HG03064 (cell line): Measurements from ENCODE around the gene CD36.

ENCODE experiments used
- ATAC-seq: cut with Tn5 transposase; IDR thresholded peaks from one replicate; pipeline ENCODE4 v1.9.1; 2021; ENCODE audit warnings: low read depth; ENCODE audit not compliant: unreplicated experiment

CD36 gene

DNA sequence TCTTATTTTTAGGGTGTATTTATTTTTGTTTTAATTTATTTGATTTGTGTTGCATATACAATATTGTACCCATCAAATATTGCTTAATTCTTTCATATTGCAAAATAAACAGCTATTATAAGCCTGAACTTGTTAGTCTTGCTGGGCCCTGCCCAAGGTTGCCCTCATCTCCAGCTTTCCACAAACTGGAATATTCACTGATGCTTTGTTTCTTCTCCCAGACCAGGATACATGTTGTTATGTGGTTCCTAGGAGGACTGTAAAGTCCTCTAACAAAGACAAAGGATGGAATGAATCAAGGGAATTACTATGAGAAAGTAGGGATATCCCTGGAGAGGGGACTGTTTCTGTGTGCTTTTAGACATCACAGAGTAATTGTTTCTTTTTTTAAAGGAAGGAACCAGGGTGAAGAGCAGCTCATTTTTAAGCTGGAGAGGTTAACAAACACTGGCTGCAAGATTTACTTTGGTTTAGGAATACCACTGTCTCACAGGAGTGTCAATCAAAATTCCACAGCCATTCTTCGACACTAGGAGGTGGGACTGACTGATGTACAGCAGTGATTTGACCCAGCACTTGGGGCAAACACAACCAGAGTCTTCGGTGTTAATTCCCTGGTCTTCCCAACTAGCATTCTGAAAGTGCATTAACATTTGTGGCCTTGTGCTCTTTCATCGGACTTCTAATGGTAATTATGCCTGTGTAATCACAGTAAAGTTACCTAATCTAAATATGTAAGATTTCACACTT is 14.8 kb upstream of the CD36 start:
- no peak for ATAC-seq

GRCh38 chr7:80624763-80625162 is 13.7 kb upstream of the CD36 start:
- no peak for ATAC-seq

DNA sequence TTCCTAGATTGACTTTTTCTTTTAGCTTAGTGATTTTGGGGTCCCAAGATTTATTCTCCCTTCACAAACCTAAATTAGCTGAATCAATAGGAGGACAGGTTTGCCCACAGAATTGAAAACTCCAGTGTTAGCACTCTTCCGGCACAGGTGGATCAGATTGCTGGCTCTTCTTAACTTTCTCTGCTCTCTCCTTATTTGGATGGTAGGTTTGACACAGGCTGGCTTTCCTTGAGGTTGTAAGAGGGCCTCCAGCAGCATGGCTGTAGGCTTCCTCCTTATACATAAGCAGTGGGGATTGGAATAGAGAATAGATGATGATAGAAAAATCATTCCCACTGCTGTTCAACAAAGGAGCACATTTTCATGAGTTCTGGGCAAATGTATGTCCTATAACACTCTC is 9.4 kb upstream of the CD36 start:
- ATAC-seq = no peak

DNA sequence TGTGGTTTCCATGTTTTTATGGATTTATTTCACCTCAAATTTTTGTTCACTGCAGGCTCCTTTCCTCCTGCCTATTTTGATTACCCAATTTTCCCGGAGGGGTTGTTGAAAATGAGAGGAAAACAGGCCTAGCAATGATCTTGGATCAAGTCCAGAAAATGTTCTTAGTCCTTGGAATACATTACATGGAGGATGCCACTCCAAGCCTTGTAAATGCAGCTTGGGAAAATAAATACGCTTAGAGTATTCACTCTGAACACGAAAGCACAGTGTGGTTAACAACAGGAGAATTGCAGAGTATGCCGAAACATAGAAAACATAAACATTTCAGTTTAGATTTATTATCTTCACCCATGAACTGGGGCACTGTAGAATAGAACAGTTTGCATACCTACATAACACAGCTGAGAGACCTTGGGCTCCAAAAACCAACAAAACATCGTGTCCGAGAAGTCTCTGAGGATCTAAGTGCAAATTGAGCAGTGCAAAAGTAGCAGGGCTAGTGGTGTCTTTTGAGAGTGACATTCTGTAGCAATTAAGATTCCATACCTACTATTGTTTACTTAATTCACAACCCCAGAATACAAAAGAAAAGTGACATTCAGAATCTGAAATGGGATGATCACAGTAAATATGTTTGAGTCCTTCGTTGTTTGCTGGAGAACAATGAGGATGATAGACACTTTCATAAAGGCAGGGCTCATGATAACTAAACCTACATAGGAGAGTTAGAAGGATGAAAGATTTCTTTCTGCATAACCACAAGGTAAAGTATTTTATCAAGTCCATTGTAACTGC is 7.6 kb upstream of the CD36 start:
- no peak for ATAC-seq

- no peak for ATAC-seq
These were observed 7.0 kb upstream of the CD36 start for GRCh38 chr7:80631421-80631820.

GRCh38 chr7:80632139-80632538 is 6.3 kb upstream of the CD36 start:
- no peak for ATAC-seq

DNA sequence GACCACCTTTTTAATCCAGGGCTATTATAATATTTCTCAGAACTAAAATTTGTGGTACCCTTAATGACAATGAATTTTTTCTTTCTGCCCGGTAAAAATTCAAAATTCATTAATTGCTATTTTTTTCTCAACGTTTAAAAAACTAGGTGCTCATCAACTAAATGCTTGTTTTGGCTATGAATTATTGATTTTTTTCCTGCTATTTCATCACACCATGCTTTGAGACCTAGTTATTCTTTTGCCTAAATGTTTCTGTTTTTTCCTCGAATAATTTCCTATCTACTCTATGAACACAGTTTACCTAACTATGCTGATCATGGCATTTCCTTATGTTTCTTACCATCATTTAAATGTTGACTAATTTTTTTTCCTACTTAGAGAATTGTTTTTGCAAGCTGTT is 5.6 kb upstream of the CD36 start:
- no peak for ATAC-seq

GRCh38 chr7:80634505-80634904 is 3.9 kb upstream of the CD36 start:
- ATAC-seq = no peak

- no peak for ATAC-seq
These were observed 2.9 kb upstream of the CD36 start for GRCh38 chr7:80635533-80635932.

- no peak for ATAC-seq
These were observed 2.4 kb upstream of the CD36 start for GRCh38 chr7:80635998-80636397.

DNA sequence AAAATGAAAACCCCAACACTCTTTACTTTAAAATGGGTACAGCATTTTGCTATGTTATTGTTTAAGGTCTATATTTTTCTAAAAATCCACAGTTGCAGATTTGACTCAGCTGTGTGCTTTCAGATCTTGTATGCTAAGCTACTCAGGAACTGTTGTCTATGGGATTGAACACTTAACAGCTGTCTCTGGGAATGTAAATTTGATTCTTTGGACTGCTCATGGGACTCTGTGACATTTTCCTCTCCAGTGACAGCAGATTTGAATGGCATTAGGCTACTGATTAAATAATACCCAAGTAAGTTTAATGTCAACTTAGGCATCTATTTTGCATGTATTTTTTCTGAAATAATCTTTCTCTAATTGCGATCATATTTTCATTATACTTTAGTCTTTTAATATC is 1.7 kb upstream of the CD36 start:
- no peak for ATAC-seq

- no peak for ATAC-seq
These were observed 988 bp upstream of the CD36 start for GRCh38 chr7:80637454-80637853.

DNA sequence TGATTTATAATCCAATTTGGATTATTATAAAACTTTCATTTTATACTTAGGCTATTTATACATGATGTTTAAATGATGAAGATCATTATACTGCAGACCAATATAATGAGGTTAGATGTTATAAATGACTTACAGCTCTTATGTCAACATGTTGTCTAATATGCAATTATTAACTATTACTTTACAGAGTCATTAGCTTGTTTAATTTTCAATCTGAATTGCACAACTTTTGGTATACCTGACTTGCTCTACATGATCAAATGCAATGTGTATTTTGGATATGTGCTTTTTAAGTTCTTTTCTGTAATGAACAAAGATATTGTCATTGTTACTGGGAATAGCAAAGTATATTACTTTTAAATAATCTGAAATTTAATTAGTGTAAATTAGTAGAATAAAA is 569 bp downstream of the CD36 start:
- no peak for ATAC-seq

DNA sequence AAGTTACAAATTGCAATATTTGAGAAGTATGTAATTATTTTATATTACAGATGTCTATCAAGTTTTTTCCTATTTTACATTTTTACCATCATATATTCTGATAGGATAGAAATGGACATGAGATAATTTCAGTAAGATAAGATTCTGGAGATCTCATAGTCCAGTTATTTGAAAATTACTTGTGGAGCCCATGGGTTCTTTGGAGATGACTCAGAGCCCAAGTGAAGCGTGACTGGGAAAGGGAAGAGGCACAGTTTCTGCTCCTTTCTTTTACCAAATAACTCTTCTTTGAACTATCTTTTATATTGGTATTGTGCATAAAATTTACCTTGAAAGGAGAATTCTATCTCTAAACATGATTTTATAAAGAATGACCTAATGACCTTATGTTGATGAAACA is 2.4 kb downstream of the CD36 start:
- ATAC-seq = no peak

- ATAC-seq = no peak
These were observed 3.1 kb downstream of the CD36 start for GRCh38 chr7:80641548-80641947.

DNA sequence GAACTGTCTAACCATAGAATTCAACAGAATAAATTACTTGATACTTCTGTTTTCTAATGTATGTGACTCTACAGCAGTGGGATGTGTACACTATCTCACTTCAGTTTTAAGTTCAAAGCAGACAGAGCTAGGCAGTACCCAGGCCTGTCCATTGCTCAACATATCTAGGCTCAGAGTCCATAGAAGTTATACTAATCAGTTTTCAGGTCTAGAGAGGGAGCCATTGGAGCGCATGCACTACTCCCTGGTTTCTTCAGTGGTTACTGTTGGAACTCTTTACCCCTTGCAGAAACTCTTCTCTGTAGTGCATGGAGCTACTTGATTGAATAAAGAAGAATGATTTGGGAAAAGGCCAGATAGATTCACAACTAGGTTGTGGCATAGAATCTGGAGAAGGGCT is 4.4 kb downstream of the CD36 start:
- no peak for ATAC-seq

- no peak for ATAC-seq
These were observed 5.0 kb downstream of the CD36 start for GRCh38 chr7:80643336-80643915.

GRCh38 chr7:80644054-80644453 is 5.6 kb downstream of the CD36 start:
- no peak for ATAC-seq

DNA sequence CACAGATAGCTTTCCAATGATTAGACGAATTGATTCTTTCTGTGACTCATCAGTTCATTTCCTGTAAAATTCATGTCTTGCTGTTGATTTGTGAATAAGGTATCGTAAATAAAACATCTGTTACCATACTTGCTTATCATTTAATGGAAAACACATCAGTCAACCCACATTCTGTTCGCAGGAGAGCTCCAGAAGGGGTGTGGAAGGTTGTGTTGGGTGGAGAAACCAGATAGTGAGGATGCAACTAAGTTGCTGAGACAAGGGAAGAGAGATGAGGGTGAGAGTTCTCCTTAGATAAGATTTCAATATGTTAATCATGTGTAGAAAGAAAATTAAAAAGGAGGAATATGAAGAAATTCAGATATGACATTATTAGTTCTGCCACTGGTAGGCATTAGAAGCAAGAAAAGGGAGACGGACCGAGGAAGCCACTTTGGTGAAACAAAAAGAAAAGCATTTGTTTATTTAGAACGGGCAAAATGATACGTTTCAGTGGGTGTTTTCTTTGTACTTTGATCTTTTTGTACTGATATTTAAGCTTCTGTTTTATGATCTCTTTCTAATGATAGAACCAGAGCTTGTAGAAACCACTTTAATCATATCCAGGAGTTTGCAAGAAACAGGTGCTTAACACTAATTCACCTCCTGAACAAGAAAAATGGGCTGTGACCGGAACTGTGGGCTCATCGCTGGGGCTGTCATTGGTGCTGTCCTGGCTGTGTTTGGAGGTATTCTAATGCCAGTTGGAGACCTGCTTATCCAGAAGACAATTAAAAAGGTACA is 7.8 kb downstream of the CD36 start:
- no peak for ATAC-seq

GRCh38 chr7:80647436-80647835 is 9.0 kb downstream of the CD36 start:
- no peak for ATAC-seq

DNA sequence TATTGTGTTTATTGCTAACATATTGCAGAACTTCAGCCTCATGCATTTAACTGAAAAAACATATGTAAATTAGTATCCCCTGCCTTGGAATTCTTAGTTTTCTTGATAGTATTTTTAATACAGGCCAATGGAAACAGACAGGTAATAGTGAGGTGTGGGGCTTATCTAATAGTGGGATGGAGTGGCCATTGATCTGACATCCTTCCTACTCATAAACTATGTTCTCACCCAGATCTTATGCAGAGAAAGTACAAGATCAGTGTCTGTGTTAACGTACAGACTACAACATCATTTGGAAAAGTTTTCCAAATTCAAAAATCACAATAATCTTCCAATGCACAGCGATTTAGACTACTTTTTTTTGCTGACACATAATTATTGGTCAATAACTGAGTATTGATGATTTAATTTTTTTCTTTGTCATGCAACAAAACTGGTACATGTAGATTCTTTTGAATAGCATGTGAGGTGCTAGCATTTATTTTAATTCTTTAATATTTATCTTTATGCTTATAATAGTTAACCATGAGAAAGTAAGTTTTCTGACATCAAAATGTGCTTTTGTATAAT is 9.7 kb downstream of the CD36 start:
- no peak for ATAC-seq
